ENCODE data around the gene C19orf53. TPM values are rescaled to one million over a fixed set of nuclear protein-coding genes. Genes with fewer than 3 reads are reported as not detected.

C19orf53 gene
- total RNA-seq, 3 donors from 2014 or later: 47.8 to 49.5 (median 49.3) TPM

DNA sequence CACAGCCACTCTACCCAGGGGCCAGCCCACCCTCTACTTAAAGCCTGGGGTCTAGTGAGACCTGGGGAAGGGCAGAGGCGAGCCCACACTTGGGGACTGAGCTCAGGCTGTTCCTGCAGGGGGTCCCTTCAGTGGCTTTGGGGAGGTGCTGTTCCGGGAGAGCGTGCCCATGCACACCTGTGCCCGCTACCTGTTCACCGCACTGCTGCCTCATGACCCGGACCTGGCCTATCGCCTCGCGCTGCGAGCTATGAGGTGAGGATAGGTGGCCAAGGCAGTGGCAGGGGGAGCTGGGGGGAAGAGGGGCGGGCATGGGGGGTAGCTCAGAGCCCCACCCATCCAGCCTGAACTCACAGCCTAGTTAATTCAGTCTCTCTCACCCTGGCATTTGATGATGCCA is 45.0 kb downstream of the C19orf53 start:
- Histone ChIP-seq H3K36me3 (ENCODE audit: low read depth) (no peaks in the 10 kb centered on the region), H3K4me3 (no peak overlapping the region), H3K9me3 (no peaks in the 10 kb centered on the region), H3K4me1 (ENCODE audit: low read depth) (no peaks in the 10 kb centered on the region)
- intact Hi-C loops (cut with DNase I, micrococcal nuclease): no loop called here
- DNase-seq: peak in 1 of 3 donors; percentile 38
- TF ChIP-seq, protein P1, sequence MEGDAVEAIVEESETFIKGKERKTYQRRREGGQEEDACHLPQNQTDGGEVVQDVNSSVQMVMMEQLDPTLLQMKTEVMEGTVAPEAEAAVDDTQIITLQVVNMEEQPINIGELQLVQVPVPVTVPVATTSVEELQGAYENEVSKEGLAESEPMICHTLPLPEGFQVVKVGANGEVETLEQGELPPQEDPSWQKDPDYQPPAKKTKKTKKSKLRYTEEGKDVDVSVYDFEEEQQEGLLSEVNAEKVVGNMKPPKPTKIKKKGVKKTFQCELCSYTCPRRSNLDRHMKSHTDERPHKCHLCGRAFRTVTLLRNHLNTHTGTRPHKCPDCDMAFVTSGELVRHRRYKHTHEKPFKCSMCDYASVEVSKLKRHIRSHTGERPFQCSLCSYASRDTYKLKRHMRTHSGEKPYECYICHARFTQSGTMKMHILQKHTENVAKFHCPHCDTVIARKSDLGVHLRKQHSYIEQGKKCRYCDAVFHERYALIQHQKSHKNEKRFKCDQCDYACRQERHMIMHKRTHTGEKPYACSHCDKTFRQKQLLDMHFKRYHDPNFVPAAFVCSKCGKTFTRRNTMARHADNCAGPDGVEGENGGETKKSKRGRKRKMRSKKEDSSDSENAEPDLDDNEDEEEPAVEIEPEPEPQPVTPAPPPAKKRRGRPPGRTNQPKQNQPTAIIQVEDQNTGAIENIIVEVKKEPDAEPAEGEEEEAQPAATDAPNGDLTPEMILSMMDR (IDR thresholded peaks at IDR 0.05): no peak
- ATAC-seq: no peak

DNA sequence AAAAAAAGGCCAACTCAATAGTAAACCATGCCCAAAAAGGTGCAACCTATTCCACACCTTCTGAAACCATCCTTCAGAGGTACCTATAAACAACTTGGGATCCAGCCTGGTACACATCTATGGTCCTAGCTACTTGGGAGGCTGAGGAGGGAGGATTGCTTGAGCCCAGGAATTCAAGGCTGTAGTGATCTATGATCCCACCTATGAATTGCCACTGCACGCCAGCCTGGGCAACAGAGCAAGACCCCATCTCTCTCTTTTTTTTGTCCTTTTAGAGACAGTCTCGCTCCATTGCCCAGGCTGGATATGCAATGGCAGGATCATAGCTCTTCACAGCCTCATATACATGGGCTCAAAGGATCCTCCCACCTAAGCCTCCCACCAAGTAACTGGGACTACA is 47.0 kb downstream of the C19orf53 start:
- no peak overlapping the region for H3K4me3 ChIP-seq
- DNase-seq (no peak), ATAC-seq (no peak)
- H3K4me1 ChIP-seq (ENCODE audit: low read depth): no peaks in the 10 kb centered on the region
- H3K9me3 ChIP-seq: no peaks in the 10 kb centered on the region
- TF ChIP-seq, protein P1 (IDR thresholded peaks at IDR 0.05): no peak
- no peaks in the 10 kb centered on the region for H3K36me3 ChIP-seq (ENCODE audit: low read depth)
- intact Hi-C loops (cut with DNase I, micrococcal nuclease): no loop called here

DNA sequence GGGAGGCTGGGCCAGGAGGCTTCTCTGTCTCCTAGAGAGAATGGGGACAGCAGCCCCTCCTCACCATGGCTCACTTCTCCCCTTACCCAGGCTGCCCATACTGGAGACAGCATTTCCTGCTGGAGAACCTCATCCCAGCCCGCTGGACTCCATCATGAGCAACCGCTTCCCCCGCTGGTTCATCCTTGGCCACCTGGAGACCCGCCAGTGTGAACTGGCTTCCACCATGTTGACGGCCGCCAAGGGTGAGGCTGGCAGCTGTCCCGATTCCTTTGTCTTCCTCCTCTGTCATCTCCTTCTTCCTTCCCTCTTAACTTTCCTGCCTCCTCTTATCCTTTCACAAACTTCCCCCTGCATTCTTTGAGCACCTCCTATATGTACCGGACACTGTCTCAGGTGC is 49.0 kb downstream of the C19orf53 start:
- Histone ChIP-seq H3K36me3 (ENCODE audit: low read depth) (no peaks in the 10 kb centered on the region), H3K9me3 (no peaks in the 10 kb centered on the region), H3K4me3 (no peak overlapping the region), H3K4me1 (ENCODE audit: low read depth) (no peaks in the 10 kb centered on the region)
- ATAC-seq (no peak), DNase-seq (peak in 1 of 3 donors; percentile 55)
- intact Hi-C loops (cut with DNase I, micrococcal nuclease): no loop called here
- TF ChIP-seq, protein P1 (IDR thresholded peaks at IDR 0.05): no peak

DNA sequence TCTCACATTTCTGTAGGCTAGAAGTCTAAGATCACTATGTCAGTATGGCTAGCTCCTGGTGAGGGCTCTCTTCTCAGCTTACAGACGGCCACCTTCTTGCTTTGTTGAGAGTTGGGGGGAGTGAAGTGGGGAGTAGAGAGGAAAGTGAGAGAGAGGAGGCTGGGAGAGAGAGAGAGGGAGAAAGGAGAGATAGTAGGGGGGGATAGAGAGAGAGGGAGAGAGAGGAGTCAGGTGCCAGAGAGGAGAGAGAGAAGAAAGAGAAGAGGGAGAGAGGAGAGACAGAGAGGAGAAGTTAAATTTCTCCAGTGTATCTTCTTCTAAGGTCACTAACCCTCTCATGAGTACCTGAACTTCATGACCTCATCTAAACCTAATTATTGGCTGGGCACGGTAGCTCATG is 49.6 kb downstream of the C19orf53 start:
- DNase-seq (no peak), ATAC-seq (no peak)
- TF ChIP-seq, protein P1 (IDR thresholded peaks at IDR 0.05): no peak
- H3K36me3 ChIP-seq (ENCODE audit: low read depth): no peaks in the 10 kb centered on the region
- no peaks in the 10 kb centered on the region for H3K9me3 ChIP-seq
- no peak overlapping the region for H3K4me3 ChIP-seq
- intact Hi-C loops (cut with DNase I, micrococcal nuclease): no loop called here
- H3K4me1 ChIP-seq (ENCODE audit: low read depth): no peaks in the 10 kb centered on the region

DNA sequence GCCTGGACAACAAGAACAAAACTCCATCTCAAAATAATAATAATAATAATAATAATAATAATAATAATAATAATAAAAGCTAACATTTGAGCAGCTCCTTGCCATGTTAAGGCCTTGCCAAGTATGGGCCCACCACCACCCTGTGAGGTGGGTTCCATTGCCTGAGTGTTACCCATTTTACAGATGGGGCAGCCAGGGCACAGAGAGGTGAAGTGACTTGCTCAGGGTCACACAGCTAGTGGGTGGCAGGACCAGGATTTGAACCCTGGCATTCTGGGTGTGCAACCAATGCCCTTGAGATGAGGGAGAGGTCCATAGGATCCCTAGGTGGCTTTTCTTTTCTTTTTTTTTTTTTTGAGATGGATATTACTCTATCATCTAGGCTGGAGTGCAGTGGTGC is 50.4 kb downstream of the C19orf53 start:
- H3K36me3 ChIP-seq (ENCODE audit: low read depth): no peaks in the 10 kb centered on the region
- no peaks in the 10 kb centered on the region for H3K9me3 ChIP-seq
- H3K4me3 ChIP-seq: no peak overlapping the region
- intact Hi-C loops (cut with DNase I, micrococcal nuclease): no loop called here
- H3K4me1 ChIP-seq (ENCODE audit: low read depth): no peaks in the 10 kb centered on the region
- TF ChIP-seq, protein P1 (IDR thresholded peaks at IDR 0.05): no peak
- DNase-seq: no peak
- no peak for ATAC-seq
